ENCODE data around the gene PTRH1.

The PTRH1 gene

GRCh38 chr9:127720031-127720864, 4.8 kb upstream of the PTRH1 start:
- H3K4me2 ChIP-seq (ENCODE audit: low read depth, low read length, poor library complexity, severe bottlenecking) = no peak overlapping the region
- H3K4me1 ChIP-seq (ENCODE audit: insufficient read depth, low read length, poor library complexity, severe bottlenecking) = peaks cover 15% of the 10 kb centered on the region
- peak overlapping the region; percentile 5 for H3K9ac ChIP-seq (ENCODE audit: low read depth, low read length, poor library complexity, severe bottlenecking)
- H3K36me3 ChIP-seq (ENCODE audit: insufficient read depth, low read length) = no peaks in the 10 kb centered on the region
- H4K20me1 ChIP-seq (ENCODE audit: insufficient read depth, low read length, poor library complexity, severe bottlenecking) = no peaks in the 10 kb centered on the region
- H3K4me3 ChIP-seq (ENCODE audit: low read length, poor library complexity, severe bottlenecking) = no peak overlapping the region
- no peaks in the 10 kb centered on the region for H3K9me3 ChIP-seq (ENCODE audit: insufficient read depth, low read depth, low read length)
- no peaks in the 10 kb centered on the region for H3K79me2 ChIP-seq (ENCODE audit: insufficient read depth, low read length)
- H3K9me2 ChIP-seq (replicated peaks; ENCODE audit: low read depth, low read length) = no peaks in the 10 kb centered on the region
- TF ChIP-seq EZH2phosphoT487 (IDR thresholded peaks at IDR 0.05; ENCODE audit: borderline replicate concordance) = no peak
- TF ChIP-seq CTCF (conservative IDR thresholded peaks at IDR 0.05; ENCODE audit: low read length) = no peak
- H3F3A ChIP-seq (ENCODE audit: low read depth) = no peaks in the 10 kb centered on the region
- H2AFZ ChIP-seq (ENCODE audit: low read length) = peak overlapping the region; percentile 29; the same call in 1 of the 2 replicates
- no peaks in the 10 kb centered on the region for H3K27me3 ChIP-seq (ENCODE audit: insufficient read depth, low read length, poor library complexity, severe bottlenecking)

GRCh38 chr9:127717766-127718165, 2.3 kb upstream of the PTRH1 start:
- Histone ChIP-seq H3F3A (ENCODE audit: low read depth) (no peaks in the 10 kb centered on the region), H3K36me3 (ENCODE audit: insufficient read depth, low read length) (no peaks in the 10 kb centered on the region), H3K4me1 (ENCODE audit: insufficient read depth, low read length, poor library complexity, severe bottlenecking) (peaks cover 19% of the 10 kb centered on the region), H3K9ac (ENCODE audit: low read depth, low read length, poor library complexity, severe bottlenecking) (no peak overlapping the region), H3K9me2 (replicated peaks; ENCODE audit: low read depth, low read length) (no peaks in the 10 kb centered on the region), H3K4me2 (ENCODE audit: low read depth, low read length, poor library complexity, severe bottlenecking) (no peak overlapping the region), H3K27me3 (ENCODE audit: insufficient read depth, low read length, poor library complexity, severe bottlenecking) (no peaks in the 10 kb centered on the region), H4K20me1 (ENCODE audit: insufficient read depth, low read length, poor library complexity, severe bottlenecking) (no peaks in the 10 kb centered on the region), H2AFZ (ENCODE audit: low read length) (no peak overlapping the region), H3K4me3 (ENCODE audit: low read length, poor library complexity, severe bottlenecking) (no peak overlapping the region), H3K9me3 (ENCODE audit: insufficient read depth, low read depth, low read length) (no peaks in the 10 kb centered on the region), H3K79me2 (ENCODE audit: insufficient read depth, low read length) (no peaks in the 10 kb centered on the region)
- TF ChIP-seq CTCF (conservative IDR thresholded peaks at IDR 0.05; ENCODE audit: low read length) (no peak), EZH2phosphoT487 (IDR thresholded peaks at IDR 0.05; ENCODE audit: borderline replicate concordance) (no peak)

DNA sequence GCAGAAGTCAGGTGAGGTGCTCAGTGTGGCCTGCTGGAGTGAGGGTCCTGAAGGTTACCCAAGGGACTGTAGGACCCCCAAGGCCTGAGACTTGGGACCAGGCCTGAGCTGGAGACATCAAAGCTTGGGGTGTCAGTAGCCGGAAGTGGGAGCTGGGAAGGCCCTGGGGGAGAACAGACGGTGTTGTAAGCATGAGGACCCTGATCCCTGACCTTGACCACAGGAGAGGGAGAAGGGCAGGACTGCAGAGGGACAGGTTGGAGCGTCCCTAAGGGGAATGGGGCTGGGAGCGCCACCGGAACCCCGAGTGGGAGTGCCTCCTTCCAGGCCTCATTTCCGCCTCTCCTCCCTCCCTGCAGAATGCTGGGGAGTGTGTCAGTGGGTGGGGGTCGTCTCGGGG, 949 bp upstream of the PTRH1 start:
- H3K4me3 ChIP-seq (ENCODE audit: low read length, poor library complexity, severe bottlenecking) = peak overlapping the region; percentile 89

More for the DNA sequence above, 949 bp upstream of the PTRH1 start:
- Histone ChIP-seq H3K4me1 (ENCODE audit: insufficient read depth, low read length, poor library complexity, severe bottlenecking) (peaks cover 27% of the 10 kb centered on the region), H4K20me1 (ENCODE audit: insufficient read depth, low read length, poor library complexity, severe bottlenecking) (no peaks in the 10 kb centered on the region), H3K4me2 (ENCODE audit: low read depth, low read length, poor library complexity, severe bottlenecking) (peak overlapping the region; percentile 89), H3K9me3 (ENCODE audit: insufficient read depth, low read depth, low read length) (no peaks in the 10 kb centered on the region), H3F3A (ENCODE audit: low read depth) (no peaks in the 10 kb centered on the region), H3K79me2 (ENCODE audit: insufficient read depth, low read length) (no peaks in the 10 kb centered on the region), H3K27me3 (ENCODE audit: insufficient read depth, low read length, poor library complexity, severe bottlenecking) (no peaks in the 10 kb centered on the region), H3K36me3 (ENCODE audit: insufficient read depth, low read length) (no peaks in the 10 kb centered on the region), H3K9ac (ENCODE audit: low read depth, low read length, poor library complexity, severe bottlenecking) (no peak overlapping the region), H2AFZ (ENCODE audit: low read length) (no peak overlapping the region), H3K9me2 (replicated peaks; ENCODE audit: low read depth, low read length) (no peaks in the 10 kb centered on the region)
- TF ChIP-seq CTCF (conservative IDR thresholded peaks at IDR 0.05; ENCODE audit: low read length) (no peak), EZH2phosphoT487 (IDR thresholded peaks at IDR 0.05; ENCODE audit: borderline replicate concordance) (no peak)

Data from Loucy (cell line).